Cardiac muscle cell (in vitro differentiated cells and primary cell): ENCODE measurements around the gene NCAM1. TPM values are rescaled to one million over a fixed set of nuclear protein-coding genes. Genes with fewer than 3 reads are reported as not detected.

ENCODE experiments used
- DNase-seq, 2 donors: peaks; one replicate each; pipeline versions ENCODE4 v3.0.0 to v3.0.0-alpha.2; 2010 to 2017; ENCODE audit warnings: low read depth in 1 of 2, low spot score in 1 of 2
- H3K27ac ChIP-seq: fragments of 200-600 bp; sonication (generic); 2 replicates; pipeline ENCODE4 v1.5.1; 2016
- H3K27me3 ChIP-seq: fragments of 200-600 bp; sonication (generic); 2 replicates; pipeline ENCODE4 v1.6.0; 2016; ENCODE audit warnings: control low read depth
- H3K36me3 ChIP-seq: fragments of 200-600 bp; sonication (generic); 2 replicates; pipeline ENCODE4 v1.5.1; 2016; ENCODE audit warnings: control low read depth
- H3K4me1 ChIP-seq: fragments of 200-600 bp; sonication (generic); 2 replicates; pipeline ENCODE4 v1.8.1; 2017; ENCODE audit warnings: low read depth, mild to moderate bottlenecking, mixed run types
- H3K4me3 ChIP-seq: fragments of 200-600 bp; sonication (generic); 2 replicates; pipeline ENCODE4 v1.5.1; 2016; ENCODE audit warnings: mild to moderate bottlenecking
- H3K9me3 ChIP-seq: fragments of 200-600 bp; sonication (generic); 2 replicates; pipeline ENCODE4 v1.5.1; 2017; ENCODE audit warnings: low read depth, mild to moderate bottlenecking, control low read depth
- CTCF ChIP-seq: IDR thresholded peaks from 2 replicates; pipeline ENCODE4 v1.5.1; 2012; ENCODE audit warnings: low read depth, mild to moderate bottlenecking, low read length
- polyA plus RNA-seq: library from polyadenylated mRNA; unstranded; fragments of >200 nt; fragmentation: Nextera tagmentation; extraction: Ambion mirVana; gene quantifications from 2 replicates; pipeline ENCODE4 v1.2.1, GENCODE V29; 2016
- total RNA-seq: library from RNA; depleted of rRNA; stranded (reverse); fragments of >200 nt; gene quantifications from 2 replicates; pipeline ENCODE4 v1.2.3, GENCODE V29; 2016

Gene NCAM1
- total and polyA plus RNA-seq, 2 experiments from 2014 or later = 61.9 to 203 TPM

- Histone ChIP-seq H3K4me1 (peaks cover 19% of the 10 kb centered on the region), H3K27ac (no peak overlapping the region), H3K36me3 (no peaks in the 10 kb centered on the region), H3K9me3 (no peaks in the 10 kb centered on the region), H3K27me3 (no peaks in the 10 kb centered on the region), H3K4me3 (no peak overlapping the region)
- no peak for DNase-seq
- no peak for TF ChIP-seq CTCF
Observed at GRCh38 chr11:113082341-113082955, 121.2 kb downstream of the NCAM1 start.

- DNase-seq = no peak
- Histone ChIP-seq H3K27me3 (no peaks in the 10 kb centered on the region), H3K27ac (no peak overlapping the region), H3K4me3 (no peak overlapping the region), H3K4me1 (peaks cover 25% of the 10 kb centered on the region), H3K9me3 (no peaks in the 10 kb centered on the region), H3K36me3 (no peaks in the 10 kb centered on the region)
- no peak for TF ChIP-seq CTCF
Observed at GRCh38 chr11:113083571-113083970, 122.4 kb downstream of the NCAM1 start.

GRCh38 chr11:113084297-113084696 lies 123.1 kb downstream of the NCAM1 start:
- TF ChIP-seq CTCF = no peak
- Histone ChIP-seq H3K9me3 (no peaks in the 10 kb centered on the region), H3K4me1 (peaks cover 25% of the 10 kb centered on the region), H3K27ac (no peak overlapping the region), H3K4me3 (no peak overlapping the region), H3K36me3 (no peaks in the 10 kb centered on the region), H3K27me3 (no peaks in the 10 kb centered on the region)
- DNase-seq = no peak

- no peak for DNase-seq
- no peak for TF ChIP-seq CTCF
- H3K9me3 ChIP-seq = no peaks in the 10 kb centered on the region
- H3K36me3 ChIP-seq = no peaks in the 10 kb centered on the region
- H3K27me3 ChIP-seq = no peaks in the 10 kb centered on the region
- peaks cover 25% of the 10 kb centered on the region for H3K4me1 ChIP-seq
- no peak overlapping the region for H3K27ac ChIP-seq
- no peak overlapping the region for H3K4me3 ChIP-seq
Observed at GRCh38 chr11:113085446-113085845, 124.2 kb downstream of the NCAM1 start.

- H3K36me3 ChIP-seq = no peaks in the 10 kb centered on the region
- TF ChIP-seq CTCF = no peak
- no peak overlapping the region for H3K4me3 ChIP-seq
- H3K27me3 ChIP-seq = no peaks in the 10 kb centered on the region
- H3K4me1 ChIP-seq = peaks cover 33% of the 10 kb centered on the region
- H3K27ac ChIP-seq = peak overlapping the region; percentile 13
- H3K9me3 ChIP-seq = no peaks in the 10 kb centered on the region
- DNase-seq = no peak
Observed at GRCh38 chr11:113087706-113088105, 126.5 kb downstream of the NCAM1 start.
